Measurements from ENCODE around the gene FBXO36.

FBXO36 gene

GRCh38 chr2:230016844-230017243 is 94.5 kb downstream of the FBXO36 start:
- Histone ChIP-seq H2AFZ (ENCODE audit: low read depth, low read length) (no peak overlapping the region), H3K9ac (ENCODE audit: low read length) (no peak overlapping the region), H3K27me3 (ENCODE audit: control insufficient read depth in 1 of 2, insufficient read depth in 1 of 2, low read length in 2 of 2) (no peaks in the 10 kb centered on the region), H4K91ac (ENCODE audit: low read length) (no peak overlapping the region), H2BK12ac (ENCODE audit: low read length in 2 of 2) (no peak overlapping the region), H3K14ac (ENCODE audit: low read length in 2 of 2) (no peak overlapping the region), H3K9me3 (ENCODE audit: control insufficient read depth, low read length) (no peaks in the 10 kb centered on the region), H3K36me3 (ENCODE audit: control insufficient read depth in 1 of 2, insufficient read depth in 2 of 2, low read depth in 1 of 2, low read length in 2 of 2) (no peaks in the 10 kb centered on the region), H2BK120ac (ENCODE audit: low read depth, low read length) (no peak overlapping the region), H2BK5ac (ENCODE audit: low read depth, low read length, poor library complexity, severe bottlenecking) (no peak overlapping the region), H3K79me1 (replicated peaks; ENCODE audit: low read length, poor library complexity, severe bottlenecking) (no peaks in the 10 kb centered on the region), H2AK5ac (ENCODE audit: low read length, severe bottlenecking) (no peak overlapping the region), H3K4ac (ENCODE audit: low read depth in 1 of 2, low read length in 2 of 2) (no peak overlapping the region), H3K18ac (ENCODE audit: low read depth in 1 of 2, low read length in 2 of 2) (no peak overlapping the region), H3K23ac (ENCODE audit: low read length in 2 of 2) (no peak overlapping the region), H2BK15ac (ENCODE audit: low read depth, poor library complexity, severe bottlenecking) (no peak overlapping the region), H3K4me2 (ENCODE audit: low read length, poor library complexity, severe bottlenecking) (no peak overlapping the region), H3K27ac (ENCODE audit: low read length, poor library complexity, severe bottlenecking) (no peak overlapping the region), H3K4me1 (ENCODE audit: control insufficient read depth, insufficient read depth, low read depth, low read length) (no peaks in the 10 kb centered on the region), H3K4me3 (ENCODE audit: insufficient read depth in 1 of 2, low read depth in 1 of 2, low read length in 2 of 2) (no peak overlapping the region), H4K8ac (ENCODE audit: low read length) (no peak overlapping the region)
- DNase-seq = no peak

- no peak overlapping the region for H2BK15ac ChIP-seq (ENCODE audit: low read depth, poor library complexity, severe bottlenecking)
- H3K18ac ChIP-seq (ENCODE audit: low read depth in 1 of 2, low read length in 2 of 2) = no peak overlapping the region
- no peak overlapping the region for H3K4me3 ChIP-seq (ENCODE audit: insufficient read depth in 1 of 2, low read depth in 1 of 2, low read length in 2 of 2)
- H3K14ac ChIP-seq (ENCODE audit: low read length in 2 of 2) = no peak overlapping the region
- H3K4me2 ChIP-seq (ENCODE audit: low read length, poor library complexity, severe bottlenecking) = no peak overlapping the region
- no peak overlapping the region for H3K27ac ChIP-seq (ENCODE audit: low read length, poor library complexity, severe bottlenecking)
- H3K9ac ChIP-seq (ENCODE audit: low read length) = no peak overlapping the region
- H2AFZ ChIP-seq (ENCODE audit: low read depth, low read length) = no peak overlapping the region
- no peak overlapping the region for H2BK12ac ChIP-seq (ENCODE audit: low read length in 2 of 2)
- H3K27me3 ChIP-seq (ENCODE audit: control insufficient read depth in 1 of 2, insufficient read depth in 1 of 2, low read length in 2 of 2) = no peaks in the 10 kb centered on the region
- H3K36me3 ChIP-seq (ENCODE audit: control insufficient read depth in 1 of 2, insufficient read depth in 2 of 2, low read depth in 1 of 2, low read length in 2 of 2) = no peaks in the 10 kb centered on the region
- H2BK120ac ChIP-seq (ENCODE audit: low read depth, low read length) = no peak overlapping the region
- no peak overlapping the region for H4K91ac ChIP-seq (ENCODE audit: low read length)
- no peak overlapping the region for H4K8ac ChIP-seq (ENCODE audit: low read length)
- 42% methylated on average over 4 of the region's 4 CpGs for WGBS
- H3K4ac ChIP-seq (ENCODE audit: low read depth in 1 of 2, low read length in 2 of 2) = no peak overlapping the region
- H3K9me3 ChIP-seq (ENCODE audit: control insufficient read depth, low read length) = no peaks in the 10 kb centered on the region
- no peak overlapping the region for H2BK5ac ChIP-seq (ENCODE audit: low read depth, low read length, poor library complexity, severe bottlenecking)
- peak; percentile 89 for DNase-seq
- no peaks in the 10 kb centered on the region for H3K79me1 ChIP-seq (replicated peaks; ENCODE audit: low read length, poor library complexity, severe bottlenecking)
- H3K4me1 ChIP-seq (ENCODE audit: control insufficient read depth, insufficient read depth, low read depth, low read length) = no peaks in the 10 kb centered on the region
- H3K23ac ChIP-seq (ENCODE audit: low read length in 2 of 2) = no peak overlapping the region
- no peak overlapping the region for H2AK5ac ChIP-seq (ENCODE audit: low read length, severe bottlenecking)
Measured at GRCh38 chr2:230018153-230018552, 95.8 kb downstream of the FBXO36 start.

GRCh38 chr2:230019742-230020141 is 97.4 kb downstream of the FBXO36 start:
- Histone ChIP-seq H3K36me3 (ENCODE audit: control insufficient read depth in 1 of 2, insufficient read depth in 2 of 2, low read depth in 1 of 2, low read length in 2 of 2) (no peaks in the 10 kb centered on the region), H3K27ac (ENCODE audit: low read length, poor library complexity, severe bottlenecking) (no peak overlapping the region), H3K4me3 (ENCODE audit: insufficient read depth in 1 of 2, low read depth in 1 of 2, low read length in 2 of 2) (no peak overlapping the region), H3K4ac (ENCODE audit: low read depth in 1 of 2, low read length in 2 of 2) (no peak overlapping the region), H3K9ac (ENCODE audit: low read length) (no peak overlapping the region), H3K14ac (ENCODE audit: low read length in 2 of 2) (no peak overlapping the region), H2BK5ac (ENCODE audit: low read depth, low read length, poor library complexity, severe bottlenecking) (no peak overlapping the region), H2BK15ac (ENCODE audit: low read depth, poor library complexity, severe bottlenecking) (no peak overlapping the region), H2BK120ac (ENCODE audit: low read depth, low read length) (no peak overlapping the region), H2AK5ac (ENCODE audit: low read length, severe bottlenecking) (no peak overlapping the region), H3K4me2 (ENCODE audit: low read length, poor library complexity, severe bottlenecking) (no peak overlapping the region), H4K91ac (ENCODE audit: low read length) (no peak overlapping the region), H3K23ac (ENCODE audit: low read length in 2 of 2) (no peak overlapping the region), H3K18ac (ENCODE audit: low read depth in 1 of 2, low read length in 2 of 2) (no peak overlapping the region), H3K9me3 (ENCODE audit: control insufficient read depth, low read length) (no peaks in the 10 kb centered on the region), H2BK12ac (ENCODE audit: low read length in 2 of 2) (no peak overlapping the region), H3K4me1 (ENCODE audit: control insufficient read depth, insufficient read depth, low read depth, low read length) (no peaks in the 10 kb centered on the region), H2AFZ (ENCODE audit: low read depth, low read length) (no peak overlapping the region), H3K27me3 (ENCODE audit: control insufficient read depth in 1 of 2, insufficient read depth in 1 of 2, low read length in 2 of 2) (no peaks in the 10 kb centered on the region), H3K79me1 (replicated peaks; ENCODE audit: low read length, poor library complexity, severe bottlenecking) (no peaks in the 10 kb centered on the region), H4K8ac (ENCODE audit: low read length) (no peak overlapping the region)
- DNase-seq = no peak
- WGBS = 82% methylated on average over 2 of the region's 3 CpGs

- Histone ChIP-seq H3K9me3 (ENCODE audit: control insufficient read depth, low read length) (no peaks in the 10 kb centered on the region), H2BK12ac (ENCODE audit: low read length in 2 of 2) (no peak overlapping the region), H3K36me3 (ENCODE audit: control insufficient read depth in 1 of 2, insufficient read depth in 2 of 2, low read depth in 1 of 2, low read length in 2 of 2) (no peaks in the 10 kb centered on the region), H3K79me1 (replicated peaks; ENCODE audit: low read length, poor library complexity, severe bottlenecking) (no peaks in the 10 kb centered on the region), H3K9ac (ENCODE audit: low read length) (no peak overlapping the region), H2BK120ac (ENCODE audit: low read depth, low read length) (no peak overlapping the region), H3K18ac (ENCODE audit: low read depth in 1 of 2, low read length in 2 of 2) (peak overlapping the region in 1 of 2 experiments; percentile 38), H4K91ac (ENCODE audit: low read length) (no peak overlapping the region), H3K4me3 (ENCODE audit: insufficient read depth in 1 of 2, low read depth in 1 of 2, low read length in 2 of 2) (no peak overlapping the region), H2AFZ (ENCODE audit: low read depth, low read length) (no peak overlapping the region), H3K4me1 (ENCODE audit: control insufficient read depth, insufficient read depth, low read depth, low read length) (no peaks in the 10 kb centered on the region), H2BK15ac (ENCODE audit: low read depth, poor library complexity, severe bottlenecking) (no peak overlapping the region), H2BK5ac (ENCODE audit: low read depth, low read length, poor library complexity, severe bottlenecking) (no peak overlapping the region), H3K14ac (ENCODE audit: low read length in 2 of 2) (no peak overlapping the region), H3K27ac (ENCODE audit: low read length, poor library complexity, severe bottlenecking) (no peak overlapping the region), H3K4me2 (ENCODE audit: low read length, poor library complexity, severe bottlenecking) (no peak overlapping the region), H4K8ac (ENCODE audit: low read length) (no peak overlapping the region), H3K27me3 (ENCODE audit: control insufficient read depth in 1 of 2, insufficient read depth in 1 of 2, low read length in 2 of 2) (no peaks in the 10 kb centered on the region), H2AK5ac (ENCODE audit: low read length, severe bottlenecking) (no peak overlapping the region), H3K4ac (ENCODE audit: low read depth in 1 of 2, low read length in 2 of 2) (no peak overlapping the region), H3K23ac (ENCODE audit: low read length in 2 of 2) (no peak overlapping the region)
- DNase-seq = no peak
- WGBS = 96% methylated on average over 4 of the region's 4 CpGs
Measured at GRCh38 chr2:230023313-230023712, 101.0 kb downstream of the FBXO36 start.
